SK-N-SH (cell line): Measurements from ENCODE around the gene FAM209A. TPM values are rescaled to one million over a fixed set of nuclear protein-coding genes. Genes with fewer than 3 reads are reported as not detected.

ENCODE experiments used
- CTCF ChIA-PET: fragments of 300-600, 350-600 bp; formaldehyde crosslinking; extraction: SDS; loops from one replicate; lab custom pipeline; 2021; lab: Yijun Ruan, JAX
- POLR2A ChIA-PET: fragments of 350-600 bp; sonication (Branson Sonifier 250); formaldehyde crosslinking; extraction: SDS; loops from one replicate; lab custom pipeline; 2020; ENCODE audit warnings: antibody characterized with exemption, inconsistent platforms; lab: Yijun Ruan, JAX
- DNase-seq: peaks from one replicate; pipeline ENCODE4 v3.0.0; 2012
- H2AFZ ChIP-seq: fragments of 200-600 bp; sonication (generic); 2 replicates; pipeline ENCODE4 v1.8.1; 2016; ENCODE audit warnings: antibody characterized with exemption, mild to moderate bottlenecking, low read depth
- H3F3A ChIP-seq: fragments of 200-600 bp; sonication (generic); replicated peaks from 2 replicates; pipeline ENCODE3; 2016; ENCODE audit warnings: antibody characterized with exemption, mild to moderate bottlenecking; ENCODE audit not compliant: insufficient read depth
- H3K27ac ChIP-seq, 2 experiments: fragments of 200-500 bp in 1 of 2; fragments of 200-600 bp in 1 of 2; sonication (Bioruptor generic) in 1 of 2; sonication (generic), shearing (Covaris generic) in 1 of 2; 2 replicates each; pipeline versions ENCODE4 v1.5.1 to v1.6.1; 2014 to 2016; ENCODE audit warnings: low read depth in 2 of 2, inconsistent platforms in 1 of 2, low read length in 1 of 2, mild to moderate bottlenecking in 1 of 2, mixed read lengths in 1 of 2
- H3K27me3 ChIP-seq: fragments of 200-600 bp; sonication (generic), shearing (Covaris generic); 2 replicates; pipeline ENCODE4 v1.6.1; 2016; ENCODE audit warnings: mixed run types; ENCODE audit not compliant: insufficient read depth
- H3K36me3 ChIP-seq, 2 experiments: fragments of 200-500 bp in 1 of 2; fragments of 200-600 bp in 1 of 2; sonication (Bioruptor generic) in 1 of 2; sonication (generic) in 1 of 2; replicated peaks in 1 of 2; 2 replicates each; pipeline versions ENCODE3 to v1.5.1; 2014 to 2016; ENCODE audit warnings: low read length in 1 of 2, mild to moderate bottlenecking in 1 of 2; ENCODE audit not compliant: insufficient read depth in 2 of 2, control insufficient read depth in 1 of 2
- H3K4me1 ChIP-seq, 2 experiments: fragments of 200-500 bp in 1 of 2; fragments of 200-600 bp in 1 of 2; sonication (Bioruptor generic) in 1 of 2; sonication (generic), shearing (Covaris generic) in 1 of 2; 2 replicates each; pipeline versions ENCODE4 v1.5.1 to v1.6.1; 2014 to 2016; ENCODE audit warnings: low read depth in 1 of 2, low read length in 1 of 2, mixed run types in 1 of 2; ENCODE audit not compliant: insufficient read depth in 2 of 2, control insufficient read depth in 1 of 2
- H3K4me2 ChIP-seq: fragments of 200-600 bp; sonication (generic), shearing (Covaris generic); 2 replicates; pipeline ENCODE4 v1.6.1; 2017; ENCODE audit warnings: mixed run types
- H3K4me3 ChIP-seq, 2 experiments: fragments of 200-500 bp in 1 of 2; fragments of 200-600 bp in 1 of 2; sonication (Bioruptor generic) in 1 of 2; sonication (generic), shearing (Covaris generic) in 1 of 2; 2 replicates each; pipeline versions ENCODE4 v1.5.1 to v1.8.1; 2014 to 2016; ENCODE audit warnings: low read depth in 2 of 2, inconsistent platforms in 1 of 2, low read length in 1 of 2, mild to moderate bottlenecking in 1 of 2, mixed read lengths in 1 of 2, moderate library complexity in 1 of 2
- H3K79me2 ChIP-seq: fragments of 200-600 bp; sonication (generic); 2 replicates; pipeline ENCODE4 v1.8.1; 2017; ENCODE audit warnings: mild to moderate bottlenecking; ENCODE audit not compliant: insufficient read depth
- H3K9ac ChIP-seq: fragments of 200-600 bp; sonication (generic); 2 replicates; pipeline ENCODE4 v1.6.1; 2017; ENCODE audit warnings: mixed run types
- H3K9me2 ChIP-seq: fragments of 200-600 bp; sonication (generic); 2 replicates; pipeline ENCODE4 v1.6.1; 2017; ENCODE audit warnings: mixed run types
- H3K9me3 ChIP-seq: fragments of 200-600 bp; sonication (generic); 2 replicates; pipeline ENCODE4 v1.6.1; 2017; ENCODE audit warnings: mixed run types, mild to moderate bottlenecking, moderate library complexity
- H4K20me1 ChIP-seq: fragments of 200-600 bp; sonication (generic); 2 replicates; pipeline ENCODE4 v1.6.1; 2017; ENCODE audit warnings: mild to moderate bottlenecking, mixed run types; ENCODE audit not compliant: insufficient read depth
- CHD2 ChIP-seq: fragments of 150-350 bp; IDR thresholded peaks from 2 replicates; pipeline ENCODE4 v1.6.1; 2018; ENCODE audit warnings: low read length; ENCODE audit not compliant: partially characterized antibody
- FOSL2 ChIP-seq: IDR thresholded peaks from 2 replicates; pipeline ENCODE4 v1.4.0; 2012; ENCODE audit warnings: low read depth, mild to moderate bottlenecking, moderate library complexity, borderline replicate concordance
- FOXJ3 ChIP-seq: sonication (generic); formaldehyde crosslinking; IDR thresholded peaks from 2 replicates; pipeline ENCODE4 v1.5.1; 2020; ENCODE audit warnings: mild to moderate bottlenecking, missing genetic modification reagents
- FOXM1 ChIP-seq: IDR thresholded peaks from 2 replicates; pipeline ENCODE4 v1.4.0; 2012; ENCODE audit warnings: low read depth, mild to moderate bottlenecking
- GABPA ChIP-seq: IDR thresholded peaks from 2 replicates; pipeline ENCODE4 v1.4.0; 2012; ENCODE audit warnings: low read depth, mild to moderate bottlenecking
- IRF3 ChIP-seq: fragments of 150-350 bp; IDR thresholded peaks from 2 replicates; pipeline ENCODE4 v1.6.1; 2016; ENCODE audit warnings: mild to moderate bottlenecking, low read depth, low read length
- MXI1 ChIP-seq: IDR thresholded peaks from 2 replicates; pipeline ENCODE4 v1.6.1; 2012; ENCODE audit warnings: mild to moderate bottlenecking, low read depth, low read length, improper control_type of control experiment
- NFIC ChIP-seq: IDR thresholded peaks from 2 replicates; pipeline ENCODE4 v1.4.0; 2012; ENCODE audit warnings: borderline replicate concordance
- POLR2AphosphoS5 ChIP-seq: IDR thresholded peaks from 2 replicates; pipeline ENCODE4 v1.6.1; 2012; ENCODE audit warnings: low read depth, low read length
- REST ChIP-seq: IDR thresholded peaks from 2 replicates; pipeline ENCODE4 v1.6.1; 2012; ENCODE audit warnings: mild to moderate bottlenecking, low read depth, low read length, moderate library complexity
- SIN3A ChIP-seq: IDR thresholded peaks from 2 replicates; pipeline ENCODE4 v1.6.1; 2012; ENCODE audit warnings: low read depth, mild to moderate bottlenecking, low read length, moderate library complexity, borderline replicate concordance
- YY1 ChIP-seq: IDR thresholded peaks from 2 replicates; pipeline ENCODE4 v1.4.0; 2012; ENCODE audit warnings: low read depth, mild to moderate bottlenecking
- WGBS: methylation state at CpG from one replicate; pipeline ENCODE4 v1.1.6; 2017; ENCODE audit warnings: low lambda C conversion rate; 5-methylcytosine and 5-hydroxymethylcytosine counted together
- polyA plus RNA-seq, 3 experiments: library from polyadenylated mRNA; depleted of rRNA; stranded (reverse); fragments of >200 nt; gene quantifications; 2 replicates each; pipeline ENCODE4 v1.2.3, GENCODE V29; 2012
- TF ChIP-seq, protein P1 (sequence below): IDR thresholded peaks from 2 replicates; pipeline ENCODE4 v1.4.0; 2012; ENCODE audit warnings: low read depth, borderline replicate concordance
- TF ChIP-seq, protein P2 (sequence below): IDR thresholded peaks from 2 replicates; pipeline ENCODE4 v1.4.0; 2012; ENCODE audit warnings: low read depth
- TF ChIP-seq, protein P3 (sequence below): fragments of 200-600 bp; sonication (generic); IDR thresholded peaks from 2 replicates; pipeline ENCODE4 v1.6.1; 2017; ENCODE audit warnings: antibody characterized with exemption, mild to moderate bottlenecking, moderate library complexity

The FAM209A gene
- polyA plus RNA-seq, 1 of the 3 experiments (the other 2 are of a cell fraction) = not detected

GRCh38 chr20:56570832-56571231, 46.3 kb downstream of the FAM209A start:
- H3K9ac ChIP-seq = no peak overlapping the region
- POLR2A ChIA-PET = no interaction called here
- no peaks in the 10 kb centered on the region for H3K9me3 ChIP-seq
- H3K4me2 ChIP-seq = no peak overlapping the region
- no peak overlapping the region for H3K4me3 ChIP-seq
- H2AFZ ChIP-seq = no peak overlapping the region
- H3K27ac ChIP-seq = no peak overlapping the region
- no peak for DNase-seq
- TF ChIP-seq FOXJ3 (CRISPR knock-in tag) (no peak), REST (no peak), FOSL2 (no peak), SIN3A (no peak)
- TF ChIP-seq, protein P1, sequence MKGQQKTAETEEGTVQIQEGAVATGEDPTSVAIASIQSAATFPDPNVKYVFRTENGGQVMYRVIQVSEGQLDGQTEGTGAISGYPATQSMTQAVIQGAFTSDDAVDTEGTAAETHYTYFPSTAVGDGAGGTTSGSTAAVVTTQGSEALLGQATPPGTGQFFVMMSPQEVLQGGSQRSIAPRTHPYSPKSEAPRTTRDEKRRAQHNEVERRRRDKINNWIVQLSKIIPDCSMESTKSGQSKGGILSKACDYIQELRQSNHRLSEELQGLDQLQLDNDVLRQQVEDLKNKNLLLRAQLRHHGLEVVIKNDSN = no peak
- TF ChIP-seq, all 33 proteins: peak for 0
- 4% methylated on average over 2 of the region's 2 CpGs for WGBS
- Histone ChIP-seq H3K36me3 (no peaks in the 10 kb centered on the region), H3K27me3 (peaks cover 12% of the 10 kb centered on the region; the same call in 1 of the 2 replicates), H3F3A (no peaks in the 10 kb centered on the region), H3K9me2 (no peaks in the 10 kb centered on the region), H3K79me2 (no peaks in the 10 kb centered on the region), H4K20me1 (no peaks in the 10 kb centered on the region), H3K4me1 (no peaks in the 10 kb centered on the region)
- CTCF ChIA-PET = interaction anchor here (0.6 kb wide), 1 partner anchor 20 kb away, joined by 3 read pairs; no protein-coding TSS in a partner anchor

GRCh38 chr20:56572172-56572571, 47.6 kb downstream of the FAM209A start:
- Histone ChIP-seq H3K27me3 (peaks cover 12% of the 10 kb centered on the region; the same call in 1 of the 2 replicates), H3K79me2 (no peaks in the 10 kb centered on the region), H3K9me2 (no peaks in the 10 kb centered on the region), H3K9ac (no peak overlapping the region), H3K4me2 (no peak overlapping the region), H2AFZ (no peak overlapping the region), H3K4me3 (no peak overlapping the region), H4K20me1 (no peaks in the 10 kb centered on the region), H3K9me3 (no peaks in the 10 kb centered on the region), H3K36me3 (no peaks in the 10 kb centered on the region), H3K4me1 (no peaks in the 10 kb centered on the region), H3F3A (no peaks in the 10 kb centered on the region), H3K27ac (no peak overlapping the region)
- CTCF ChIA-PET = no interaction called here
- no peak for DNase-seq
- 7% methylated on average over 2 of the region's 4 CpGs for WGBS
- POLR2A ChIA-PET = no interaction called here
- TF ChIP-seq POLR2AphosphoS5 = no peak

DNA sequence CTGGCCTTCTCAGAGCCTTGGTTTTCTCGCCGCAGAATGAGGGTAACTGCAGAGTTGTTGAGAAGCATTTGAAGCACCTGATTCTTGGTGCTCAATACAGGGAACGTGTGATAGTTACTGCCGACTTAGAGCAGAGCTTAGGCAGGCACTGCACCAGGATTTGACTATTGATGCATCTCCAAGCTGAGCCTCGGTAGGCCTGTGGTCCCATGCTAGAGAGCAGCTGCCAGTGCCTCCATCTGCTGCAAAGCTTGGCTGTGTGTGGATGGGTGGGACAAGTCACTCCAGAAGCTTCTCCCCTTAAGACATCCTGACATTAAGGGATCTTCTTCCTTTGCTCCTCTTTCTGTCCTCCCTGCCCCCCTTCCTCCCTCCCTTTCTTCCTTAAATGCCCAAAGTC, 49.4 kb downstream of the FAM209A start:
- Histone ChIP-seq H4K20me1 (no peaks in the 10 kb centered on the region), H3K4me1 (no peaks in the 10 kb centered on the region), H3K9me2 (no peaks in the 10 kb centered on the region), H3K9ac (no peak overlapping the region), H3K27me3 (peaks cover 24% of the 10 kb centered on the region; the same call in 1 of the 2 replicates), H2AFZ (no peak overlapping the region), H3K4me2 (no peak overlapping the region), H3K9me3 (no peaks in the 10 kb centered on the region), H3K36me3 (no peaks in the 10 kb centered on the region), H3K4me3 (no peak overlapping the region), H3F3A (no peaks in the 10 kb centered on the region), H3K79me2 (no peaks in the 10 kb centered on the region), H3K27ac (no peak overlapping the region)
- CTCF ChIA-PET = interaction anchor here (1.0 kb wide), 1 partner anchor 23 kb away, joined by 3 read pairs; no protein-coding TSS in a partner anchor
- 12% methylated on average over 5 of the region's 5 CpGs for WGBS
- POLR2A ChIA-PET = no interaction called here
- no peak for DNase-seq
- TF ChIP-seq MXI1 (no peak), FOXM1 (no peak), IRF3 (no peak), FOSL2 (no peak), YY1 (no peak), SIN3A (no peak), NFIC (no peak), CHD2 (no peak), GABPA (no peak)
- TF ChIP-seq, protein P2, sequence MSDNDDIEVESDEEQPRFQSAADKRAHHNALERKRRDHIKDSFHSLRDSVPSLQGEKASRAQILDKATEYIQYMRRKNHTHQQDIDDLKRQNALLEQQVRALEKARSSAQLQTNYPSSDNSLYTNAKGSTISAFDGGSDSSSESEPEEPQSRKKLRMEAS = no peak
- TF ChIP-seq, protein P3, sequence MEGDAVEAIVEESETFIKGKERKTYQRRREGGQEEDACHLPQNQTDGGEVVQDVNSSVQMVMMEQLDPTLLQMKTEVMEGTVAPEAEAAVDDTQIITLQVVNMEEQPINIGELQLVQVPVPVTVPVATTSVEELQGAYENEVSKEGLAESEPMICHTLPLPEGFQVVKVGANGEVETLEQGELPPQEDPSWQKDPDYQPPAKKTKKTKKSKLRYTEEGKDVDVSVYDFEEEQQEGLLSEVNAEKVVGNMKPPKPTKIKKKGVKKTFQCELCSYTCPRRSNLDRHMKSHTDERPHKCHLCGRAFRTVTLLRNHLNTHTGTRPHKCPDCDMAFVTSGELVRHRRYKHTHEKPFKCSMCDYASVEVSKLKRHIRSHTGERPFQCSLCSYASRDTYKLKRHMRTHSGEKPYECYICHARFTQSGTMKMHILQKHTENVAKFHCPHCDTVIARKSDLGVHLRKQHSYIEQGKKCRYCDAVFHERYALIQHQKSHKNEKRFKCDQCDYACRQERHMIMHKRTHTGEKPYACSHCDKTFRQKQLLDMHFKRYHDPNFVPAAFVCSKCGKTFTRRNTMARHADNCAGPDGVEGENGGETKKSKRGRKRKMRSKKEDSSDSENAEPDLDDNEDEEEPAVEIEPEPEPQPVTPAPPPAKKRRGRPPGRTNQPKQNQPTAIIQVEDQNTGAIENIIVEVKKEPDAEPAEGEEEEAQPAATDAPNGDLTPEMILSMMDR = no peak
